ENCODE results near the gene SYNE1.

GRCh38 chr6:152246554-152247337 lies 390.4 kb downstream of the SYNE1 start:
- TF ChIP-seq CTCF (IDR thresholded peaks at IDR 0.05) (no peak), POLR2A (IDR thresholded peaks at IDR 0.05) (no peak)
